ENCODE results near the gene CREG2.
"Not testable (repeated sequence)": the region's sequence is repeated elsewhere in the genome, so short reads cannot be mapped to it uniquely, and the experiment has no call there.

CREG2 gene

DNA sequence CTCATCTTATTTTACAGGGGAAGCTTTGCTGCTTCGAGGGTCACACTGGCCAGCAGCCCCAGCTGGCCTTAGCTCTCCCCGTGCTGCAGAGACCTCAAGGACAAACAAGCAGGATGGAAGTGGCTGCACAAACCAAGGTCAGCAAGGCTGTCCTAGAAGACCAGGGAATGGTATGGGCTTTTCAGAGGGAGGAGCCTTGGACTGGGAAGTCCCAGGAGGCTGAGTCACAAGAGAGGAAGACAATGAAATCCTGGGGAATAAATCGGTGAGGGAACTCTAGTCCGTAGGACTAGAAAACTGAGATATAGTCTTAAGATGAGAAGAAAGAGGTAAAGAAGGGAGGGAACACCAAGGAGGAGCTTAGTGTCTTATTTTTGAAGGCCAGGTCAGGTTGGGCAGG, 15.7 kb downstream of the CREG2 start:
- no peak for DNase-seq (ENCODE audit: low read depth)

DNA sequence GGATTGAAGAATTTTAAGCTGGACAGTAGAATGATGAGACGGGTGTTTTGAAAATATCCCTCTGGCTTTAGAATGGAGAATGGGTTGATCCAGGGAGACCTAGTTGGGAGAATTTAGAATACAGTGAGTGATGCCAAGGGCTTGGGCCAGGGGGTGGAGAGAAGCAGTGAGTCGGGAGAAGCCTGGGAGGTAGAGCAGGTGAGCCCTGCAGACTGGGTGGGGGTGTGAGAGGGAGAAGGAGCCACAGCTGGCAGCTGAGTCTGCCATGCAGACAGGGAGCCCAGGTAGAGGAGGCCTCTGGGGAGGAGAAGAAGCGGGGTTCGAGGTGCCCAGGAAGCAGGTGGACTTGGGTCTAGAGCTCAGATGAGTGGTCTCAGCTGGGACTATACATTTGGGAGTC, 18.2 kb downstream of the CREG2 start:
- DNase-seq (ENCODE audit: low read depth): no peak

- DNase-seq (ENCODE audit: low read depth): no peak
These were observed 18.9 kb downstream of the CREG2 start for GRCh38 chr2:101368376-101368775.

DNA sequence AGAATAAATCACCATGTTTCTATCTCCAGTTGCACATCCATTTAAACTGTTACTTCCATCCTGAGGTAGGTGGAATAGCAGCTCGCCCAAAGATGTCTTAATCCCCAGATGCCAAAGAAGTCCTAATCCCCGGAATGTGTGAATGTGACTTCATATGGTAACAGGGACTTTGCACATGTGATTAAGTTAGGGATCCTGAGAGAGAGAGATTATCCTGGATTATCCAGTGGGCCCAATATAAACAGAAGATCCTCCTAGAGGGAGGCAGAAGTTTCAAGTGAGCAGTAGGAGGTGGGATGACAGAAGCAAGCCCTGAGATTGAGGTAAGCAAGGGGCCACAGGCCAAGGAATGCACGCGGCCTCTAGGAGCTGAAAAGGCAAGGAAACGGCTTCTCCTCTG, 19.8 kb downstream of the CREG2 start:
- DNase-seq (ENCODE audit: low read depth): no peak

GRCh38 chr2:101364878-101365277, 22.4 kb downstream of the CREG2 start:
- DNase-seq (ENCODE audit: low read depth): no peak

DNA sequence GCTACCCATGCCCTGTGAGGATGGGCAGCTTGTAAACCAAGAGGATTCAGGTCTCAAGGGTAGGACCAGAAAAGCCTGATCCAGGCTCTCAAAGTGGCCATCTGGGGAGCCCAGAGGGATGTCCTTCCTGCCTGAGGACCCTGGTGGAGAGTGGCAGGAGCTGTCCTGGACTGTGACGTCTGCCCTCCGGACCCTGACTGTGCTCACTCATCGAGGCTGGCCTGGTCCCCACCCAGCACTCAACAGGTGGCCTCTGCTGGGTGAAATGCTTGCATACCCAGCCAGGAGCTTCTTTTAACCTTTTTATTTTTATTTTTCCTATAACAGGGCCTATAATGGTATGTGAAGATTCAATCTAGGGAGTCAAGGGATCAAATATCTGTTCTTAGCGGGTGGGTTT, 24.5 kb downstream of the CREG2 start:
- DNase-seq (ENCODE audit: low read depth): no peak

GRCh38 chr2:101362316-101362715, 25.0 kb downstream of the CREG2 start:
- DNase-seq (ENCODE audit: low read depth): no peak

DNA sequence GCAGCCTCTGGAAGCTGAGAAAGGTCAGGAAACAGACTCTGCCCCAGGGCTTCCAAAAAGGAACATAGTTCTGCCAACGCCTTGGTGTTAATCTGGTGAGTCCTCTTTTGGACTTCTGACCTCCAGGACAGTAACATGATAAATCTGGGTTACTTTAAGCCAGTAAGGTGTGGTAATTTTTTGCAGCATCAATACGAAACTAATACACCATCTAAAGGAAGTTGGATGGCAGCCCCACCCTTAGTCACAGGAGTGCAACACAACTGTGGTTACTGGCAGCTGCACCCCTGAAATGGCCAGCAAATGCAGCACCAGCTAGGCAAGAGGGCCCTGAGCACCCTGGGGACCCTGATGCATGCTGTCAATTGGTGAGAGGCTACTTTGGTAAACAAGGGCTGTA, 25.8 kb downstream of the CREG2 start:
- DNase-seq (ENCODE audit: low read depth): no peak

GRCh38 chr2:101361121-101361520, 26.2 kb downstream of the CREG2 start:
- no peak for DNase-seq (ENCODE audit: low read depth)

- no peak for DNase-seq (ENCODE audit: low read depth)
These were observed 27.1 kb downstream of the CREG2 start for GRCh38 chr2:101360232-101360631.

DNA sequence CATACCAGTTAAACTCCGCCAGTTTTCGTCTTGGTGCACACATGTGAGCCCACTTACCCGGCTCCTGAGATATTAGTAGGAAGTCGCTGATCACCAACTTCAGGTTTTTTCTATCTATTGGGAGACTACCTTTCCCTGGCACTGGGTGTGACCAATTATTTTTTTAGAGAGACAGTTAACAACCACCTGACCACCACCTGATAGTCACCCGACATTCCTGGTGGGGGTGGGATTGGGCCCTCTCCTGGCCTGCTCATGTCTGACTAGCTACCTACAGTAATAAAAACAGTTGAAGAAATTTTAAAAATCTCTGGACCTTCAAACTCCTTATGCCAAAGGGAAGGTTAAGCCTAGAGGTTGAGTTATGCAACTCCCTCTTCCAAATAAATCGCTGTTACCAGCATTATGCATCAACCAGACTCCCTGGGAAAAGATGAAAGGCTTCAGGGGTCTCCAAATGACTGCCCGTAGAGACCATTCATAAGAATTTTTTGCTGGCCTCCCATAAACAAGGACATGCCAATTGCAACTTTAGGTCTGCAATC, 27.8 kb downstream of the CREG2 start:
- no peak for DNase-seq (ENCODE audit: low read depth)

DNA sequence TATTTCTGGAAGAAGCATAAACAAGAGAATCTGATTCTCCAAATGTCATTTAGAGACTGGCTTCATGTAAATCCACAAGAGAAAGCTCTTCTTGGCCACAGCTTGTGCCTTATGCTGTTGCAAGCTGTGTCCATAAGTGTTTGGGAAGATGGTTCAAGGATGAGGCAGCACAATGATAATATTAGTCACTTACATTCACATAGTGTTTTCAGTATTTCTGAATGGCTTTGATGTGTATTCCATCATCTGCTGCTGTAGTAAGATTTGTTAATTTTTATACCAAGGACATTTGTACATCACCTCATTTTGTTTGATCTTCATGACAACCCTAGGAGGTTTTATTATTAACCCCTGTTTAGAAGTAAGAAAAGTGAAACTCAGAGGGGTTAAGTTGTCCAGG, 29.9 kb downstream of the CREG2 start:
- DNase-seq (ENCODE audit: low read depth): no peak

DNA sequence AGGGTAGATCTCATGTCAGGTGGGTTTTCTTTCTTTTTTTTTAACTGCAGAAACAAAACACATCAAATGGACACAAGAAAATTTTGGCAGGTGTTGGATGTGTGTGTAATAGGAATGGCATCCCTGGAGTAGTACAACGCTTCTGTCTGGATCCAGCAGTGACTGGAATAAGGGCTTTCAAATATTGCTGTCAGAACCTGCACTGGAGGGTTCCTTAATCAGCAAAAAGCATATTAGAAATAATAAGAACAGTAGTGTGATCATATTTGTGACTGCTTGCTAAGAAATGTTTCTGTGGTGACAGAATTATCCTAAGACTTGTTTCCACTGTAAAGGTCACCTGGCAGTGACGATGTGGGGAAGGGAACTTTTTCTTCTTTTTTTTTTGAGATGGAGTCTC, 30.8 kb downstream of the CREG2 start:
- no peak for DNase-seq (ENCODE audit: low read depth)

DNA sequence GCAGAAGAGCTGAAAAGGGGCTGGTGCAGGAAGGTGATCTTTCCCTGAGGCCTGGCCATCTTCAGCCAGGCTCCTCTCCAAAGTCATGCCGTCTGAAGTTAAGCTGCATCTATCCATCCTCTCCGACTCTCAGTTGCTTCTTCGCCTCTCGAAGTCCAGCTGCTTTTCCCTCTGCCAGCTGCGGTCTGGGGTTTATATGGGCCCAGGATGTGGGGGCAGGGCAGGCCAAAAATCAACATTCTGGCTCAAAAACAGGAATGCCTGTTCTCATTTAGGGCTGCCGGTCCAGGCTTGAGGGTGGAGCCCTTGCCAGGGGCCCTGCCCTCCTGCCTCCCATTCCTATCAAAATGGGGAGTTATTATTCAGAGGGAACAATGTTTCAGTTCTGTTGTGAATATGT, 31.2 kb downstream of the CREG2 start:
- DNase-seq (ENCODE audit: low read depth): no peak

GRCh38 chr2:101355401-101356054, 31.8 kb downstream of the CREG2 start:
- no peak for DNase-seq (ENCODE audit: low read depth)

GRCh38 chr2:101354420-101355311, 32.6 kb downstream of the CREG2 start:
- DNase-seq (ENCODE audit: low read depth): no peak

DNA sequence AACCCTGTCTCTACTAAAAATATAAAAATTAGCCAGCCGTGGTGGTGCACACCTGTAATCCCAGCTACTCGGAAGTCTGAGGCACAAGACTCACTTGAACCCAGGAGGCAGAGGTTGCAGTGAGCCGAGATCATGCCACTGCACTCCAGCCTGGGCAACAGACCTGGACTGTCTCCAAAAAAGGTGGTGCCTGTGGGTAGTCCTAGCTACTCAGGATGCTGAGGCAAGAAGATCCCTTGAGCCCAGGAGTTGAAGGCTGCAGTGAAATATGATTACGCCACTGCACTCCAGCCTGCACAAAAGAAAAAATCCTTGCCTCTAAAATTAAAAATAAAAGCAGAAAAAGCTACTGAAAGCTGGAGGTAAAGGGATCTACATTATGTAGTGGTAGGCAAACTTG, 34.7 kb downstream of the CREG2 start:
- not testable (repeated sequence) for DNase-seq (ENCODE audit: low read depth)

GRCh38 chr2:101351207-101351606, 36.1 kb downstream of the CREG2 start:
- no peak for DNase-seq (ENCODE audit: low read depth)

- peak; percentile 81 for DNase-seq (ENCODE audit: low read depth)
These were observed 37.2 kb downstream of the CREG2 start for GRCh38 chr2:101349893-101350662.

GRCh38 chr2:101348883-101349282, 38.4 kb downstream of the CREG2 start:
- DNase-seq (ENCODE audit: low read depth): no peak

- DNase-seq (ENCODE audit: low read depth): no peak
These were observed 40.4 kb downstream of the CREG2 start for GRCh38 chr2:101346909-101347308.

DNA sequence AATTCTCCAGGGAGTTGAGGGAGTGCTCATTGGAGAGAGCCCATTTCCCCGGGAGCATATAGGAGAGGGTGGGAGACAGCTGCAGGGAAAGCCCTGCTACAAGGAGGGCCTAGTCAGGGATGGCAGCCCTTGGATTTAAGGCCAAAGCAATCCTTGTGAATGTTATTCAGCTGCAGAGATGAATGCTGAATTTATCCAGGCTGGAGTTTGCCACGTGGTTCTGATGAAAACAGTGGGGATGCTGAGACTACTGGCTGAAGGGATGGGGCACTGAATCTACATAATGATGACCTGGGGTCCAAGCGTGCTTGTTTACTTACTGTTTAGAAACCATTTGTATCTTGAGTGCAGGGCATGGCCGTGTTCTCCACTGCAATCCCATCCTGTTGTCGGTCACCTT, 43.2 kb downstream of the CREG2 start:
- no peak for DNase-seq (ENCODE audit: low read depth)

- no peak for DNase-seq (ENCODE audit: low read depth)
These were observed 44.7 kb downstream of the CREG2 start for GRCh38 chr2:101342625-101343008.

Data from stromal cell of bone marrow (primary cell).